ENCODE results near the gene ALK.

Gene ALK

GRCh38 chr2:29215739-29216608, 705.4 kb downstream of the ALK start:
- DNase-seq: no peak

GRCh38 chr2:29215073-29215472, 706.3 kb downstream of the ALK start:
- DNase-seq: no peak

- no peak for DNase-seq
These were observed 707.5 kb downstream of the ALK start for GRCh38 chr2:29213888-29214291.

- DNase-seq: no peak
These were observed 709.4 kb downstream of the ALK start for GRCh38 chr2:29212009-29212408.

GRCh38 chr2:29209551-29209950, 711.8 kb downstream of the ALK start:
- no peak for DNase-seq

- no peak for DNase-seq
These were observed 713.8 kb downstream of the ALK start for GRCh38 chr2:29207352-29208148.

GRCh38 chr2:29206941-29207340, 714.4 kb downstream of the ALK start:
- no peak for DNase-seq

- DNase-seq: no peak
These were observed 718.4 kb downstream of the ALK start for GRCh38 chr2:29202819-29203495.

- no peak for DNase-seq
These were observed 719.4 kb downstream of the ALK start for GRCh38 chr2:29201979-29202378.

GRCh38 chr2:29196792-29197788, 724.3 kb downstream of the ALK start:
- DNase-seq: peak; percentile 42

- DNase-seq: no peak
These were observed 725.6 kb downstream of the ALK start for GRCh38 chr2:29195796-29196195.

- no peak for DNase-seq
These were observed 727.7 kb downstream of the ALK start for GRCh38 chr2:29193681-29194080.

- no peak for DNase-seq
These were observed 728.3 kb downstream of the ALK start for GRCh38 chr2:29193111-29193510.

GRCh38 chr2:29192526-29192925, 728.9 kb downstream of the ALK start:
- DNase-seq: no peak

- DNase-seq: no peak
These were observed 729.6 kb downstream of the ALK start for GRCh38 chr2:29191817-29192216.

GRCh38 chr2:29189052-29189451, 732.3 kb downstream of the ALK start:
- no peak for DNase-seq

GRCh38 chr2:29187926-29188325, 733.5 kb downstream of the ALK start:
- no peak for DNase-seq

GRCh38 chr2:29186817-29187216, 734.6 kb downstream of the ALK start:
- DNase-seq: no peak

- no peak for DNase-seq
These were observed 736.9 kb downstream of the ALK start for GRCh38 chr2:29184531-29184930.

GRCh38 chr2:29182920-29183319, 738.5 kb downstream of the ALK start:
- no peak for DNase-seq

GRCh38 chr2:29182334-29182733, 739.1 kb downstream of the ALK start:
- no peak for DNase-seq

GRCh38 chr2:29175338-29175737, 746.0 kb downstream of the ALK start:
- DNase-seq: no peak
